Activated CD4-positive, alpha-beta memory T cell treated with anti-CD3 and anti-CD28 coated beads, Interleukin-2, amount 10 ng/mL, durations not matched to agents 7 days and 5 days (primary cell): Measurements from ENCODE around the gene C16orf82. TPM values are rescaled to one million over a fixed set of nuclear protein-coding genes. Genes with fewer than 3 reads are reported as not detected.

ENCODE experiments used
- CTCF ChIA-PET: fragments of 350-600 bp; sonication (Branson Sonifier 250); formaldehyde crosslinking; loops from one replicate; lab custom pipeline; 2021; ENCODE audit warnings: antibody characterized with exemption, inconsistent platforms; lab: Charles Lee
- POLR2A ChIA-PET: fragments of 350-600 bp; sonication (Branson Sonifier 250); formaldehyde crosslinking; loops from one replicate; lab custom pipeline; 2021; ENCODE audit warnings: antibody characterized with exemption; lab: Charles Lee
- DNase-seq: peaks from one replicate; pipeline ENCODE4 v3.0.0-alpha.2; 2020
- H3K27ac Mint-ChIP-seq: one replicate; pipeline ENCODE4 v1.8.0; 2021; ENCODE audit warnings: mild to moderate bottlenecking, mixed read lengths
- H3K27me3 Mint-ChIP-seq: one replicate; pipeline ENCODE4 v1.8.0; 2021; ENCODE audit warnings: mixed read lengths
- H3K36me3 Mint-ChIP-seq: one replicate; pipeline ENCODE4 v1.8.0; 2021; ENCODE audit warnings: low read depth, mixed read lengths
- H3K4me1 Mint-ChIP-seq: one replicate; pipeline ENCODE4 v1.8.0; 2021; ENCODE audit warnings: mixed read lengths
- H3K4me3 Mint-ChIP-seq: one replicate; pipeline ENCODE4 v1.8.0; 2021; ENCODE audit warnings: mild to moderate bottlenecking, mixed read lengths
- H3K9me3 Mint-ChIP-seq: one replicate; pipeline ENCODE4 v1.8.0; 2021; ENCODE audit warnings: mixed read lengths
- total RNA-seq, 2 experiments: library from RNA; stranded (reverse); gene quantifications; one replicate each; pipeline ENCODE4 v1.2.3, GENCODE V29; 2021

C16orf82 gene
- total RNA-seq, 2 experiments from 2014 or later, result not detected

DNA sequence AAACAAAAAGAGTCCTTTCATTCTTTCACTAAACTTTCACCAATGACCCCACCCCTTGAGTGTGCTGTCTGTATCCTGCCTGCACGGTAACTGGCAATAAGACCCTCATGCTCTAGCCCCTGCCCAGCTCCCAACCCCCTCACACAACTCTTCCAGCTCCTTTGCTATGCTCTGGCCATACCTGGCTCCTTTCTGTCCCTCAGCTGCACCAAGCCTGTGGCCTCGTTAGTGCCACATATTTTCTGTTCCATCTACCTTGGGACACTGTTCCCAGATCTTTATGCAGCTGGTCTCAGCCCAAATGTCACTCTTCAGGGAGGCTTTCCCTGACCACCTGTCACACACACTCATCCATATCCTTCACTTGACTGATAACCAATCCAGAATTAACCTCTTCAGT is 47.3 kb downstream of the C16orf82 start:
- ChIA-PET CTCF (interaction anchor here (1.0 kb wide), 1 partner anchor 56 kb away, joined by 3 read pairs; no protein-coding TSS in a partner anchor), POLR2A (no interaction called here)
- Mint-ChIP-seq H3K9me3 (peaks cover 3% of the 10 kb centered on the region), H3K4me3 (no peak overlapping the region), H3K27me3 (peaks cover 8% of the 10 kb centered on the region), H3K4me1 (peaks cover 2% of the 10 kb centered on the region), H3K36me3 (peaks cover 3% of the 10 kb centered on the region), H3K27ac (no peak overlapping the region)
- DNase-seq, result peak; percentile 1

DNA sequence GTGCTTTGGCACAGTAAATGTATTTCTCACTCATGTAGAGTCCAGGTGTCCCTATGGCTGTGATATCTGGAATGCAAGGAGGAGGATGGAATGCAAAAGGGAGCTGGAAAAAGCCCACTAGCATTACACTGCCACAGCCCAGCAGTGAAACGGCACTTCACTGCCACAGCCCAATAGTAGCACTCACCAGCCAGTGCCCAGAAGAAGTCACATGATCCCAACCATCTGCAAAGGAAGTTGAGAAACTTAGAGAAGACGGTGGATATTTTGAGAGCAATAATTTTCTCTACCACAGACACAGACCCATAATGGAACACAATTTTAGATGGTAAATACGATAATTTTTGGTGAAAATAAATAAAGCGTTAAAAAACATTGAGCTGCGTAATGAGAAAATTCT is 51.8 kb downstream of the C16orf82 start:
- peaks cover 3% of the 10 kb centered on the region for H3K36me3 Mint-ChIP-seq
- DNase-seq, result no peak
- H3K27ac Mint-ChIP-seq, result no peak overlapping the region
- peaks cover 8% of the 10 kb centered on the region for H3K9me3 Mint-ChIP-seq
- CTCF ChIA-PET, result interaction anchor here (0.7 to 1.5 kb wide), 3 partner anchors 9 to 331 kb away, joined by 3 read pairs; no protein-coding TSS in a partner anchor
- no peak overlapping the region for H3K4me3 Mint-ChIP-seq
- H3K27me3 Mint-ChIP-seq, result peaks cover 15% of the 10 kb centered on the region
- POLR2A ChIA-PET, result no interaction called here
- H3K4me1 Mint-ChIP-seq, result no peaks in the 10 kb centered on the region

Other genes with a start within 250 kb of the C16orf82 start
- 10 to 100 TPM; 12.7 to 14.3 TPM for gene KDM8, start 136.6 kb downstream of the C16orf82 start, total RNA-seq
- gene NSMCE1, start 201.8 kb downstream of the C16orf82 start, total RNA-seq, result 100 to 1,000 TPM; 100 to 106 TPM
- gene IL4R, start 247.0 kb downstream of the C16orf82 start, total RNA-seq, result 100 to 1,000 TPM; 257 to 268 TPM